Measurements from ENCODE around the gene SCNM1. TPM values are rescaled to one million over a fixed set of nuclear protein-coding genes. Genes with fewer than 3 reads are reported as not detected.

Gene SCNM1
- total and polyA plus RNA-seq, 9 of the 15 experiments (the other 6 are each of a cell fraction or from before 2014, with no cell fraction given): 17.2 to 204 (median 63.0) TPM

GRCh38 chr1:151165281-151165737, 635 bp upstream of the SCNM1 start (continued):
- no peak for TF ChIP-seq CTCFL (IDR thresholded peaks at IDR 0.05; ENCODE audit: borderline replicate concordance, insufficient read depth, low read depth, low read length, poor library complexity, severe bottlenecking)
- no peak for TF ChIP-seq TCF3 (CRISPR knock-in tag; IDR thresholded peaks at IDR 0.05)
- TF ChIP-seq PCBP1 (IDR thresholded peaks at IDR 0.05; ENCODE audit: low read depth, low read length, poor library complexity, severe bottlenecking): no peak
- TF ChIP-seq CTCF (IDR thresholded peaks at IDR 0.05 in 2 of 3, conservative IDR thresholded peaks at IDR 0.05 in 1 of 3; ENCODE audit: insufficient read depth in 2 of 3, low read depth in 1 of 3, low read length in 3 of 3): no peak
- no peak for TF ChIP-seq TEAD4 (IDR thresholded peaks at IDR 0.05; ENCODE audit: low read length)
- no peak for TF ChIP-seq TEAD4 (CRISPR knock-in tag; IDR thresholded peaks at IDR 0.05; ENCODE audit: borderline replicate concordance)
- no peak for TF ChIP-seq XRCC3 (IDR thresholded peaks at IDR 0.05)
- TF ChIP-seq NBN (IDR thresholded peaks at IDR 0.05; ENCODE audit: low read depth): peak; percentile 75
- TF ChIP-seq FOS (IDR thresholded peaks at IDR 0.05; ENCODE audit: extremely low read depth, insufficient read length): no peak
- no peak; the same call in 1 of the 2 replicates for TF ChIP-seq NFIC (IDR thresholded peaks at IDR 0.05)
- TF ChIP-seq ZNF174 (CRISPR knock-in tag; IDR thresholded peaks at IDR 0.05): no peak
- peak; percentile 36; the same call in 1 of the 2 replicates for TF ChIP-seq IRF9 (tag; IDR thresholded peaks at IDR 0.05)
- TF ChIP-seq ZNF277 (CRISPR knock-in tag; IDR thresholded peaks at IDR 0.05; ENCODE audit: borderline replicate concordance): no peak
- no peak for TF ChIP-seq ZNF280B (CRISPR knock-in tag; IDR thresholded peaks at IDR 0.05)
- TF ChIP-seq ZNF696 (CRISPR knock-in tag; conservative IDR thresholded peaks at IDR 0.05): no peak
- no peak for TF ChIP-seq SRSF3 (IDR thresholded peaks at IDR 0.05; ENCODE audit: insufficient read depth, low read length)
- no peak for TF ChIP-seq ZBTB43 (CRISPR knock-in tag; IDR thresholded peaks at IDR 0.05)
- TF ChIP-seq ZNF143 (CRISPR knock-in tag; IDR thresholded peaks at IDR 0.05): no peak
- no peak for TF ChIP-seq HCFC1 (IDR thresholded peaks at IDR 0.05; ENCODE audit: low read depth, low read length)
- TF ChIP-seq GTF2A2 (tag; IDR thresholded peaks at IDR 0.05): no peak
